GM19372 (cell line): ENCODE results near the gene AQP12A.
"Not testable (repeated sequence)": the region's sequence is repeated elsewhere in the genome, so short reads cannot be mapped to it uniquely, and the experiment has no call there.

Source experiments
- ATAC-seq: cut with Tn5 transposase; IDR thresholded peaks from one replicate; pipeline ENCODE4 v1.9.1; 2021; ENCODE audit warnings: mild to moderate bottlenecking, low read depth, moderate library complexity; ENCODE audit not compliant: unreplicated experiment

The AQP12A gene

DNA sequence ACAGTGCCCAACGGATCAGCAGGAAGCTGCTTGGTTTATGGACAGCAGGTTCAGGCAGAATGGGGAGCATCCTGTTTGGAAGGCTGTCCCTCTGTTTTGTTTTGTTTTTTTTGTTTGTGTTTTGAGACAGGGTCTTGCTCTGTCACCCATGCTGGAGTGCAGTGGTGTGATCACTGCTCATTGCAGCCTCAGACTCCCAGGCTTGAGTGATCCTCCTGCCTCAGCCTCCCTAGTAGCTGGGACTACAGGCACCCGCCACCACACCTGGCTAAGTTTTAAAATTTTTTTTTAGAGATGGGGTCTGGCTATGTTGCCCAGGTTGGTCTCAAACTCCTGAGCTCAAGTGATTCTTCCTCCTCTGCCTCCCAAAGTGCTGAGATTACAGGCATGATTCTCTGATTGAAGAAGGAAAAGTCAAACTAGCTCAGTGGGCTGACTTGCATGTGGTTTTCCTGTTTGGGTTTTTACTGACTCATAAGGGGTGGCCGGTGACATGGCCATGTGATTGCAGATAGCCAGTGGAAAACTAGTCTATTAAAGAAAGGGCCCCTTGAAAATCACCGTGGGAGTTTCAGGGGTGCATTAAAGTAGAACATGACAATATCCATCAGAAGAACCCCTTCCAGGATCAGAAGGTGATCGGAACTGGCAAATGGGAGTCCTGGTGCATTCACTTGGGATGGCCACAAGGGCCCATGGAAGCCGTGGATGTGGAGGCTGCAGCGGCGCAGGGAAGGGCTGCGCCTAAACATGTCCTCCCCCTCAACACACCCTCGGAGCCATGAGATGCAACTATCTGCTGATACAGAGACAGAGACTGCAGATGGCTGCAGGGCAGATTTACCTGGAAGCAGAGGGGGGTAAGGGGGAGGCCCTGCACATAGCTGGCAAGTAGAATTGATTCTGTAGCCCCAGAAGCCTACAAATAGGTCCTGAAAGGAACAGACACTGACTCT is 35.5 kb upstream of the AQP12A start:
- peak; percentile 67 for ATAC-seq

DNA sequence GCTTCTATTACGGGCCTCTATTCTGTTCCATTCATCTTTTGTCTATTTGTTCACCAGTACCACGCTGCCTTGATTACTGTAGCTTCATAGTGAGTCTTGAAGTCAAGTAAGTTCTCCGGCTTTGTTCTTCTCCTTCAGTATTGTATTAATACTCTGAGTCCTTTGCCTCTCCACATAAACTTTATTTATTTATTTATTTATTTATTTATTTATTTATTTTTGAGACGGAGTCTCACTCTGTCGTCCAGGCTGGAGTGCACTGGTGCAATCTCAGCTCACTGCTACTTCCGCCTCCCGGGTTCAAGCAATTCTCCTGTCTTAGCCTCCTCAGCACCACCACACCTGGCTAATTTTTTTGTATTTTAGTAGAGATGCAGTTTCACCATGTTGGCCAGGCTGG is 31.8 kb upstream of the AQP12A start:
- not testable (repeated sequence) for ATAC-seq

GRCh38 chr2:240662681-240663080 is 29.0 kb upstream of the AQP12A start:
- no peak for ATAC-seq

DNA sequence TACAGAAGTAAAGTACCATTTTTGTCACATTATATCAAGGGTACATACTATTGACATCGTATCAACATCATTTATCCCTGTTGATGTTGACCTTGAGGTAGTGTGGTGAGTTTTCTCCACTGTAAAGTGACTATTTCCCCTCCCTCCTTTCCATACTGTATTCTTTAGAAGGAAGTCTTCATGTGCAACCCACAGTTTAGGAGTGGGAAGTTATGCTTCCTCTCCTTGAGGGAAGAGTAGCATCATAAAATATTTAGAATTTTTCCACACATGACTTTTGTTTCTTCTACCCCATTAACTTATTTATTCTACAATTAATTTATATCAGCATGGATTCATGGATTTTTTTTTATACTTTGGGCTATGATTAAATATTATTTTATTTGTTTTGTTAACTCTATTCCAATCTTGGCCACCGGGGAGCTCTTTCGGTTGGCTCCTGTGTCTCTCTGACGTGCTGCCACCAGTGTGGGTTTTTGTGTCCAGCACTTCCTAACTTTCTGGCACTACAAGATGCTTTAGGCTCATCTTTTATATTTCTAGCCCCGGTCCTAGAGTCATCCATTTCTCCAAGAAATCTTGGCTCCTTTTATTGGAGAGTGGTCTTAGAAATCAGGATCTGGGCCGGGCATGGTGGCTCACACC is 28.0 kb upstream of the AQP12A start:
- no peak for ATAC-seq

DNA sequence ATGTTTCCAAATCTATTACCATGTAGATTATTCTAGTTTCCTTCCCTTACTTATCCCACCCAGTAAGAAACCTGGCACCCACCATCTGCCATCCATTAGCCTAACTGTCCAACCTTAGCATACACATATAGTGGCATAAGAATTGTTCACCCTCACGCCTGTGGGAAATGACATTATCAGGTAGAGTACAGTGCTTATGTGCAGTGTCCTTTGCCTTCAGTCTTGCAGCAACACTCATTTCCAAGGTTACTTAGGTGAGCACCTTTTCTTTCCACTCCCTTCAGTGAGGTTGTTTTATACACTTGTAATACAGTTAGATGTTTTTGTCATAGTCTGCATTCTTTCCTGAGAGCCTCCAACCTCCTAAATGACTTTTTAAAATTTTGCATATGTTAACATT is 27.0 kb upstream of the AQP12A start:
- no peak for ATAC-seq

- no peak for ATAC-seq
These were observed 21.3 kb upstream of the AQP12A start for GRCh38 chr2:240670402-240670801.

DNA sequence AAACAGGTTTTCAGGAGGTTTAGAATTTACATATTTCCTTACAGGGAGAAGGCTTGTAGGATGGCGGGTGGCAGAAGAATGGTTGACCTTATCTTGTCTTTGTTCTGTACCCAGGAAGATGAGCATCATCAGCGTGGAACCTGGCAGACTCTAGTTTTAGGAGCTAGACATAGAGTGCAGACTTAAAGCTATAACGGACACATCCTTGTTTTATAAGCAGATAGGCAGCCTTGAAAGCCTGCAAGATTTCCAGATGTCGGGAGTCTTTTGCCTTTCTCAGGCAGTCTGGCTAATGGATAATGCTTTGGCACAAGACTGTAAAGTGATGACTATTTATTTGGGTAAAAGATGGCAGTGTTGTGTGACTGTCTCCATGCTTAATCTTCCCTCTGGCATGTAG is 20.7 kb upstream of the AQP12A start:
- ATAC-seq: no peak

GRCh38 chr2:240672076-240672700 is 19.5 kb upstream of the AQP12A start:
- ATAC-seq: no peak

DNA sequence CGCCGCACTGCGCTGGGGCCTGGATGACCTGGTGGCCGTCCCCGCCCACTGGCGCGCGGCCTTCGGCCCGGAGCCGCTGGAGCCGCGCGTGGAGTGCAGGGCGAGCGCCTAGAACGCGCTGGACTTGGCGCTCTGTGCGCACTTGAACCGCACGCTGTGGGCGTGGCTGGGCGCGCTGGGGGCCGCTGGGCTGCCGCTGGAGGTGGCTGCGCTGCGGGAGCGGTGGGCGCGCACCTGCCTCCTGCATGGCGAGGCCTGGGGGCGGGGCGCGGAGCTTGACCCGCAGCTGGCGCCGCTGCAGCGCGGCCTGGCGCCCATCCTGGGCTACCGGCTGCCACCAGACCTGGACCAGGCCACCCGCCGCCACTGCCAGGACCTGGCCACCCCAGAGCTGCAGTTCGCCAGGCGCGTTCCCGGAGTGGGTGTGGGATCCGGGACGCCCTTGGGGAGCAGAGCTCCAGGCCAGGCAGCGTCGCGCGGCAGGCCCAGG is 18.9 kb upstream of the AQP12A start:
- ATAC-seq: no peak

- ATAC-seq: not testable (repeated sequence)
These were observed 17.0 kb upstream of the AQP12A start for GRCh38 chr2:240674461-240675184.

DNA sequence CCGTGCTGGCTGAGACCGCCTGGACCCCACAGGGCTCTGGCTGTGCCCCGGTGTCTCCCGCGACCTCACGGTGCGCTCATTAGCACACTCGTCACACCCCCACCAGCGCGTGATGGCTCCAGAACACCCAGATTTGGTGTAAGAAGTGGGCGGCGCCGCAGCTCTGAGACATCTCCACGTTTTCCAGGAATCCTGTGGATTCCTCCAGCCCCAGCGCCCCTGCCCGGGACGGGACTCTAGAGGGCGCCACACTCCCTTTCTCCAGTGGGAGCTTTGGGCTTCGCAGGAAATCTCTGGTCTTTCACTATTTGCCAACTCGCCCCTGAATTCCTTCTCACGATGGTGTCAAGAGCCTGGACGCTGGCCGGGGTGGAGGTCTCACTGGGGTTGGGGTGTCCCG is 16.3 kb upstream of the AQP12A start:
- ATAC-seq: not testable (repeated sequence)

GRCh38 chr2:240678043-240678442 is 13.6 kb upstream of the AQP12A start:
- not testable (repeated sequence) for ATAC-seq

DNA sequence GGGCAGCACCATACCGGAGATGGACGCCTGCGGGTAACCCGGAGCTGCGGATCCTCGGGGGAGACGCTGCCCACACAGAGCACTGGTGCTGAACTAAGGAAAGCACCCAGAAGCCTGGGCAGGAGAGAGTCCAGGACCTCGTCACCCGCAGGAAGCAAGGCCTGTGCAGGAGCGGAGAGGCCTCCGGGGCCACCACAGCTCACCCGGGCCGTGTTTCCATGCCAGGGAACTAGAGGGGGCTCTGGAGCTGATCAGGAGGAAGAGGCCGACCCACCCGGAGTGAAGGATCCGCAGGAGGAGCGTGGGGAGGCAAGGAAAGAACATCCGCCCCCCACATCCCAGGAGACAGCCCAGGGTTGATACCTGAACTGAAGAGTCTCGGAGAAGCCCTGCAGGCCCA is 12.8 kb upstream of the AQP12A start:
- ATAC-seq: not testable (repeated sequence)

- not testable (repeated sequence) for ATAC-seq
These were observed 11.5 kb upstream of the AQP12A start for GRCh38 chr2:240680185-240680584.

DNA sequence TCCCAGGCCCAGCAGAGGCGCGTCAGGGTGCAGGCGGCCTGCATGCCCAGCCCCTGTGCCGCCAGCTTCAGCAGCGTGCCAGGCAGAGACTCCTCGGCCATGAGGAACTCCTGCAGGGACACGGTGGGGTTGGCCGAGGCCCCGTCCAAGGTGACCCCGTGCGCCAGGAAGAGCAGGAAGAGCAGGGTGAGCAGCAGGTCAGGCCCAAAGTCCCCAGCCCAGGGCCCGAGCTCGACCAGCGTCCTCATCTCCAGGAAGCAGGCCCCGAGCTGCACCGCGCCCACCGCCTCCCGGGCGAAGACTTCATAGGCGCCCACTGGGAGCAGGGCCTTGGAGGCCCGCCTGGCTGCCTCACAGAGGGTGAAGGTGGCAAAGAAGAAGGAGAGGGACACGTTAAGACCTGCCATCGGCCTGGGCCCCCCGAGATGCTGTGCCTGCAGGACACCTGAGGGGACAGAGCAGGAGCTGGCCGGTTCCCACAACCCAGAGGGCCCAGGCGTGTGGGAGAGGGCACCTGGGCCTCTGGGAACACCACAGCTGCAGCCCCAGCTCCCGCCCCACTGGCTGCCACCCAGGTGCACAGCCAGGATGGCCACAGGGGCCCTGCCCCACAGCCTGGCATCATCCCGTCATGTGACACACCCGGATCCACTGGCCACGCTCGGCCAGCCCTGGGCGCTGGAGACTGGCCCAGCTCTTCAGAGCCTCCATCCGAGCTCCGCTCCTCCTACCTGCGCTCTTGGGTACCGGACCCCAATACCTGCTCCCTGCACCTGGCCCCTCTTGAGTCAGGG is 9.0 kb upstream of the AQP12A start, which contains the start of gene AQP12B:
Gene AQP12B, minus strand, starts transcription at position 455 of the 794 bp plus-strand sequence. Its CDS starts 48 bp downstream, at position 407.
- not testable (repeated sequence) for ATAC-seq

DNA sequence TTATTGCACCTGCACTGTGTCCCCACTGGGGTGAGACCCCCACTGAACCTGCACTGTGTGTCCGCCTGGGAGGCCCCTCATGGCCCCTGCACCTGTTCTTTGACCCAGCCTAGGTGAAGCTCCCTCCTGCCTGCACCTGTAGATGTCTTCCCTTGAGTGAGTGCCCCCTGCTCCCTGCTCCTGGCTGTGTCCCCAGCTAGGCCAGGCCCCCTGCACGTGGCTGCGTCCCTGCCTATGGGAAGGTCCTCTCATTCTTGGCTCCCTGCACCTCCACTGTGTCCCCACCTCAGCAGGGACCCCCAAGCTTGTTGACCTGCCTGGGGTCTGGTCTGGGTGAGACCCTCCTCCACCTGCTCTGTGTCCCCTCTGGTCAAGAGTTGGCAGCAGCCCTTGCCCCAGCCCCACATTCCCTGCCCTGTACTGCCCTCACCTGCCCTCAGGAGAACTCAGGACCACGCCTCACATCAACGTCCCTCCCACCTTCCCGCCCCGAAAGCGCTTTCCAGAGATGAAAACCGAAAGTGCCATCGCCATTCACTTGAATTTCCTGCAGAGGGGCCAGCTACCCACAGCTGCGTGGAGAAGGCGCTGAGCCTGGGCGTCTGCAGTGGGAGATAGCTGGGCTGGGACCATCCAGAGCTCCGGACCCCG is 8.2 kb upstream of the AQP12A start:
- not testable (repeated sequence) for ATAC-seq

DNA sequence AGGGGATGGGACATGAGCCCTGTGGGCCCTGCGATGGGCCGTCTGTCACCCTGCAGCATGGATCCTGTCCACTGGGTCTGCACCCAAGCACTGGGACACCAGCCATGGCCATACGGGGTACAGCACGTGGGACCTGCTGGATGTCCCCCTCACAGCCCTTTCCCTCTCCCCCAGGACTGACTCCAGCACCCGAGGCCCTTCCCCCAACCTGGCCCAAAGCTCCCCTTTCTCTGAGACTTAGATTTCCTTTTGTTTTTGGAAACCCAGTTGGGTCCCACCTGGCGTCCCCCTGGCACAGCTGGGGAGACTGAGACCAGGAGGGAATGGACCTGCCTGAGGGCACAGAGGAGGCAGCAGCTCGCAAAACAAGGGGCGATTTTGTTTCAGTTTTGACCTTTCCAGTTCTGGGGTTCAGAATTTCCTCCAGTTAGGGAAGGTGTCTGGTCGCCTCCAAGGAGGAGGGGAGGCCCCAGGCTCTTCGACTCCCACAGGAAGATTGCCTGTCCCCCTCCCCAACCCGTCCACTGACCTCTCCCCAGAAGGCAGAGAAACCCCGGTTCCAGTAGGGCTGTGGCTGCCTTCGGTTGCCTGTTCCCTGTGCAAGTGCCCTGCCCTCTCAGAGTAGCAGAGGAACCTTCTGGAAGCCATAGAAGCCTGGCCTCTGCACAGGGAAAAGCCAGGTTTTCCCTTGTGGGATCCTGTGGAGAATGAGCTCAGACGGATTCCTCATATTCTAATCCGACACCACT is 7.5 kb upstream of the AQP12A start:
- ATAC-seq: not testable (repeated sequence)

- ATAC-seq: no peak
These were observed 5.8 kb upstream of the AQP12A start for GRCh38 chr2:240685771-240686371.
